ENCODE measurements around the gene RBM26.

DNA sequence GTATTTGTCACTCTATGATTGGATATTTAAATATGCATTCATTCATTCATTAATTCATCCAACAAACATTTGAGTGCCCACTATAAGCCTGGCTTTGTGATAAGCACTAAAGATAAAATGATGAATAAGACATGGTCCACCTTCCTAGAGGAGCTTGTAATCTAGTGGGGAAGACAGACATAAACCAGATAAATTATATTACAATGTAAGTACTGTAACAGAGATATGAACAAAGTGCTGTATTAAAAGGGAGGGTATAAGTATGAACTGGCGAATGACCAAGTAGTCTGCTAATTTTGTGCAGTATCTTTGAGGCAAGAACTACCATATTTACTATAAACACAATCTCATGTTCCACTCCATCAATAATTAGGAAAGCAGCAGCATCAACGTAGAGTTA, 88.2 kb downstream of the RBM26 start:
- TF ChIP-seq, protein P1, sequence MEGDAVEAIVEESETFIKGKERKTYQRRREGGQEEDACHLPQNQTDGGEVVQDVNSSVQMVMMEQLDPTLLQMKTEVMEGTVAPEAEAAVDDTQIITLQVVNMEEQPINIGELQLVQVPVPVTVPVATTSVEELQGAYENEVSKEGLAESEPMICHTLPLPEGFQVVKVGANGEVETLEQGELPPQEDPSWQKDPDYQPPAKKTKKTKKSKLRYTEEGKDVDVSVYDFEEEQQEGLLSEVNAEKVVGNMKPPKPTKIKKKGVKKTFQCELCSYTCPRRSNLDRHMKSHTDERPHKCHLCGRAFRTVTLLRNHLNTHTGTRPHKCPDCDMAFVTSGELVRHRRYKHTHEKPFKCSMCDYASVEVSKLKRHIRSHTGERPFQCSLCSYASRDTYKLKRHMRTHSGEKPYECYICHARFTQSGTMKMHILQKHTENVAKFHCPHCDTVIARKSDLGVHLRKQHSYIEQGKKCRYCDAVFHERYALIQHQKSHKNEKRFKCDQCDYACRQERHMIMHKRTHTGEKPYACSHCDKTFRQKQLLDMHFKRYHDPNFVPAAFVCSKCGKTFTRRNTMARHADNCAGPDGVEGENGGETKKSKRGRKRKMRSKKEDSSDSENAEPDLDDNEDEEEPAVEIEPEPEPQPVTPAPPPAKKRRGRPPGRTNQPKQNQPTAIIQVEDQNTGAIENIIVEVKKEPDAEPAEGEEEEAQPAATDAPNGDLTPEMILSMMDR (IDR thresholded peaks at IDR 0.05), result no peak
- no peak for TF ChIP-seq POLR2A (IDR thresholded peaks at IDR 0.05)

All from thyroid gland (tissue), 4 donors.